DOHH2 (cell line): ENCODE data around the gene HES2.
"Not testable (repeated sequence)": the region's sequence is repeated elsewhere in the genome, so short reads cannot be mapped to it uniquely, and the experiment has no call there.

Experiments
- H3F3A ChIP-seq: fragments of 200-600 bp; sonication (generic), shearing (Covaris generic); 2 replicates; pipeline ENCODE4 v1.6.0; 2016; ENCODE audit warnings: antibody characterized with exemption, mild to moderate bottlenecking; ENCODE audit not compliant: control insufficient read depth, insufficient read depth
- H3K27ac ChIP-seq: fragments of 200-600 bp; sonication (generic); 2 replicates; pipeline ENCODE4 v1.5.1; 2014; ENCODE audit warnings: low read depth, mild to moderate bottlenecking, low read length, moderate library complexity
- H3K27me3 ChIP-seq: fragments of 200-600 bp; sonication (generic); 2 replicates; pipeline ENCODE4 v1.6.1; 2014; ENCODE audit warnings: mild to moderate bottlenecking, low read length, mixed read lengths; ENCODE audit not compliant: control insufficient read depth
- H3K36me3 ChIP-seq: fragments of 200-600 bp; sonication (generic); 2 replicates; pipeline ENCODE4 v1.6.1; 2014; ENCODE audit warnings: mild to moderate bottlenecking, low read length, moderate library complexity, mixed read lengths; ENCODE audit not compliant: control insufficient read depth
- H3K4me1 ChIP-seq: fragments of 200-600 bp; sonication (generic); 2 replicates; pipeline ENCODE4 v1.6.1; 2014; ENCODE audit warnings: mild to moderate bottlenecking, low read length, mixed read lengths; ENCODE audit not compliant: control insufficient read depth
- H3K4me2 ChIP-seq: fragments of 200-600 bp; sonication (generic); 2 replicates; pipeline ENCODE4 v1.6.0; 2014; ENCODE audit warnings: mild to moderate bottlenecking, low read length, moderate library complexity
- H3K4me3 ChIP-seq: fragments of 200-600 bp; sonication (generic); 2 replicates; pipeline ENCODE4 v1.5.1; 2014; ENCODE audit warnings: mild to moderate bottlenecking, low read length, mixed read lengths
- H3K79me2 ChIP-seq: fragments of 200-600 bp; sonication (generic); 2 replicates; pipeline ENCODE4 v1.6.1; 2014; ENCODE audit warnings: mild to moderate bottlenecking, low read length, mixed read lengths; ENCODE audit not compliant: control insufficient read depth
- H3K9me2 ChIP-seq: fragments of 200-600 bp; sonication (generic); replicated peaks from 2 replicates; pipeline ENCODE4 v1.6.1; 2014; ENCODE audit warnings: mild to moderate bottlenecking, low read length, mixed read lengths; ENCODE audit not compliant: control insufficient read depth
- H3K9me3 ChIP-seq: fragments of 200-600 bp; sonication (generic); 2 replicates; pipeline ENCODE4 v1.6.1; 2014; ENCODE audit warnings: antibody characterized with exemption, low read length, mixed read lengths; ENCODE audit not compliant: control insufficient read depth, insufficient read depth
- H4K20me1 ChIP-seq: fragments of 200-600 bp; sonication (generic); 2 replicates; pipeline ENCODE4 v1.6.0; 2014; ENCODE audit warnings: low read depth, mild to moderate bottlenecking, antibody characterized with exemption, low read length, moderate library complexity; ENCODE audit not compliant: control insufficient read depth, insufficient read depth
- EZH2phosphoT487 ChIP-seq: fragments of 200-600 bp; sonication (generic); IDR thresholded peaks from 2 replicates; pipeline ENCODE4 v1.6.1; 2017; ENCODE audit warnings: borderline replicate concordance, mild to moderate bottlenecking, antibody characterized with exemption, low read length, moderate library complexity, mixed read lengths
- TF ChIP-seq, protein P1 (sequence below): fragments of 200-600 bp; sonication (generic); IDR thresholded peaks from one replicate; pipeline ENCODE4 v1.5.1; 2014; ENCODE audit warnings: antibody characterized with exemption, mild to moderate bottlenecking, low read depth, low read length; ENCODE audit not compliant: poor library complexity, severe bottlenecking

Gene HES2

DNA sequence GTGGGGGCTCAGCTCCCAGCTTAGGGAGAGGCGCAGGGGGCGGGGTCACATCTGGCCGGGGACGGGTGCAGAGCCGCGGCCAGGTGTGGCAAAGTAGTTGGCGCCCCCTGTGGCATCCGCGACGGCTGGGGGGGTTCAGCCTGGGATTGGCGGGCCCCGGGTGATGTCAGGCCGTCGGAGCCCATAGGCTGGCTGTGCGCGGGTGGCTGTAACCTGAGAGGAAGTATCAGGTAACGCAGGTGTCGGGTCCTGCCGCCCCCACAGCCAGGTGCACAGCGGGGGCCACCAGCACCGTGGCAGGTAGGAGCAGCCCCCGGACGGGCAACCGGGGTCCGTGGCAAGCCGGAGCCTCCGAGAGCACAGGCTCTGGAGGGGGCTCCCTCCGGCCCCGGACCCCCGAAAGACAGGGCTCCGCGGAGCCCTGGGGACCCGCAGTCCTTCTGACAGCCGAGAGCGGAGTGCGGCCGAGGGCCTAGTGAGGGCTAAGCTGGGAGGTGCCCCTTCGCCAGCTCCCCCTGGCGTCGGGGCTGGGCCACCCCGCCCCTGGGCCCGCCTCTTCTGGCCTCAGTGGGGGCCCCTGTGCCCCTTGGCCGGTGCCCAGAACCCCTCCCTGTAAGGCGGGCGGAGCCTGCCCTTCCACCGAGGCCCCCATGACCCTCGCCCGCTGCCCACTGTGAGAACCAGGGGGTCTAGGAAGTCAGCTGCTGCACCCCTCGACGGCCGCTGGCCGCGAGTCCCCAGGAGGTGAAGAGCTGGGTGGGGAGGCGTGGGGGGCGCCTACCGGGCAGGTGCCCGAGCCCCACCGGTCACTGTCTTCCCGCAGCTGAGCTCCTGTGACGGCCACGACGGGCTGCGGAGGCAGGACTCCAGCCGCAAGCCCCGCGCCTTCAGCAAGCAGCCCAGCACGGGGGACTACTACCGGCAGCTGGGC lies 28.4 kb upstream of the HES2 start:
- H3K4me3 ChIP-seq: peak overlapping the region; percentile 42
- no peaks in the 10 kb centered on the region for H3F3A ChIP-seq
- TF ChIP-seq, protein P1, sequence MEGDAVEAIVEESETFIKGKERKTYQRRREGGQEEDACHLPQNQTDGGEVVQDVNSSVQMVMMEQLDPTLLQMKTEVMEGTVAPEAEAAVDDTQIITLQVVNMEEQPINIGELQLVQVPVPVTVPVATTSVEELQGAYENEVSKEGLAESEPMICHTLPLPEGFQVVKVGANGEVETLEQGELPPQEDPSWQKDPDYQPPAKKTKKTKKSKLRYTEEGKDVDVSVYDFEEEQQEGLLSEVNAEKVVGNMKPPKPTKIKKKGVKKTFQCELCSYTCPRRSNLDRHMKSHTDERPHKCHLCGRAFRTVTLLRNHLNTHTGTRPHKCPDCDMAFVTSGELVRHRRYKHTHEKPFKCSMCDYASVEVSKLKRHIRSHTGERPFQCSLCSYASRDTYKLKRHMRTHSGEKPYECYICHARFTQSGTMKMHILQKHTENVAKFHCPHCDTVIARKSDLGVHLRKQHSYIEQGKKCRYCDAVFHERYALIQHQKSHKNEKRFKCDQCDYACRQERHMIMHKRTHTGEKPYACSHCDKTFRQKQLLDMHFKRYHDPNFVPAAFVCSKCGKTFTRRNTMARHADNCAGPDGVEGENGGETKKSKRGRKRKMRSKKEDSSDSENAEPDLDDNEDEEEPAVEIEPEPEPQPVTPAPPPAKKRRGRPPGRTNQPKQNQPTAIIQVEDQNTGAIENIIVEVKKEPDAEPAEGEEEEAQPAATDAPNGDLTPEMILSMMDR: no peak
- no peak for TF ChIP-seq EZH2phosphoT487
- H3K9me3 ChIP-seq: no peaks in the 10 kb centered on the region
- H3K4me1 ChIP-seq: peaks cover 13% of the 10 kb centered on the region
- H3K36me3 ChIP-seq: no peaks in the 10 kb centered on the region
- H3K9me2 ChIP-seq: no peaks in the 10 kb centered on the region
- H3K4me2 ChIP-seq: peak overlapping the region; percentile 40
- H3K27me3 ChIP-seq: peaks cover 39% of the 10 kb centered on the region
- no peaks in the 10 kb centered on the region for H3K79me2 ChIP-seq
- H4K20me1 ChIP-seq: peaks cover 4% of the 10 kb centered on the region; the same call in 1 of the 2 replicates
- no peak overlapping the region for H3K27ac ChIP-seq

GRCh38 chr1:6447016-6447817 lies 27.5 kb upstream of the HES2 start:
- peak overlapping the region; percentile 40 for H3K4me2 ChIP-seq
- no peak overlapping the region for H3K27ac ChIP-seq
- no peaks in the 10 kb centered on the region for H3K36me3 ChIP-seq
- peaks cover 13% of the 10 kb centered on the region for H3K4me1 ChIP-seq
- H3K4me3 ChIP-seq: peak overlapping the region; percentile 42
- peaks cover 39% of the 10 kb centered on the region for H3K27me3 ChIP-seq
- H3K9me3 ChIP-seq: no peaks in the 10 kb centered on the region
- H3F3A ChIP-seq: no peaks in the 10 kb centered on the region
- 0 out of 2 replicates have a peak, but pooled peaks have one; percentile 23 for TF ChIP-seq EZH2phosphoT487
- TF ChIP-seq, protein P1: no peak
- no peaks in the 10 kb centered on the region for H3K79me2 ChIP-seq
- H4K20me1 ChIP-seq: peaks cover 4% of the 10 kb centered on the region; the same call in 1 of the 2 replicates
- H3K9me2 ChIP-seq: no peaks in the 10 kb centered on the region

DNA sequence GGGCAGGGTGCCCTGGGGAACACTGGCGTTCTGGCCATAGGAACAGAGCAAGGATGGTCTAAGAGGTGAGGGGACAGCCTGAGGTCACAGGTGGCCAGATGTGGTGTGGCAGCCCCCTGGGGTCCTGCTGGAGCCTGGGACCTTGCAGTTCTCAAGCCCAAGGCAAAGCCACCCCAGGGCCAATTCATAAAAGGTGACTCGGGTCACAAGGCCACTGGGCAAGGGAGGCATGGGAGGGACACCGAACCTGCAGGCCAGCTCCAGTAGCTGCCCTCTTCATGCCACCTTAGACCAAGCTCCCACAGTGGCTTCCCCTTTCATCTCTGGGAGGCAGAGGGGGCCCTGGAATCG lies 26.9 kb upstream of the HES2 start:
- peaks cover 39% of the 10 kb centered on the region for H3K27me3 ChIP-seq
- H3K27ac ChIP-seq: no peak overlapping the region
- H3K4me3 ChIP-seq: no peak overlapping the region

GRCh38 chr1:6445929-6446328 lies 26.2 kb upstream of the HES2 start:
- not testable (repeated sequence) for H3K4me3 ChIP-seq, H4K20me1 ChIP-seq, H3K36me3 ChIP-seq, H3K9me3 ChIP-seq, H3K4me2 ChIP-seq, H3K79me2 ChIP-seq, H3K9me2 ChIP-seq, H3F3A ChIP-seq, H3K27ac ChIP-seq
- H3K27me3 ChIP-seq: peaks cover 39% of the 10 kb centered on the region
- H3K4me1 ChIP-seq: peaks cover 13% of the 10 kb centered on the region

More for the DNA sequence above, 26.9 kb upstream of the HES2 start:
- no peak for TF ChIP-seq EZH2phosphoT487
- TF ChIP-seq, protein P1: no peak
- H3K9me2 ChIP-seq: no peaks in the 10 kb centered on the region
- H3K4me2 ChIP-seq: no peak overlapping the region; the same call in 1 of the 2 replicates
- H3K36me3 ChIP-seq: no peaks in the 10 kb centered on the region
- H3K4me1 ChIP-seq: peaks cover 13% of the 10 kb centered on the region
- peaks cover 4% of the 10 kb centered on the region; the same call in 1 of the 2 replicates for H4K20me1 ChIP-seq
- H3K9me3 ChIP-seq: no peaks in the 10 kb centered on the region
- no peaks in the 10 kb centered on the region for H3F3A ChIP-seq
- no peaks in the 10 kb centered on the region for H3K79me2 ChIP-seq
